ENCODE data around the gene AADACL2. TPM values are rescaled to one million over a fixed set of nuclear protein-coding genes. Genes with fewer than 3 reads are reported as not detected.
A peak's percentile ranks its signal among the peaks of the same experiment; 100 is the strongest.

Gene AADACL2
- polyA plus RNA-seq, 1 donor = 0.01 TPM

DNA sequence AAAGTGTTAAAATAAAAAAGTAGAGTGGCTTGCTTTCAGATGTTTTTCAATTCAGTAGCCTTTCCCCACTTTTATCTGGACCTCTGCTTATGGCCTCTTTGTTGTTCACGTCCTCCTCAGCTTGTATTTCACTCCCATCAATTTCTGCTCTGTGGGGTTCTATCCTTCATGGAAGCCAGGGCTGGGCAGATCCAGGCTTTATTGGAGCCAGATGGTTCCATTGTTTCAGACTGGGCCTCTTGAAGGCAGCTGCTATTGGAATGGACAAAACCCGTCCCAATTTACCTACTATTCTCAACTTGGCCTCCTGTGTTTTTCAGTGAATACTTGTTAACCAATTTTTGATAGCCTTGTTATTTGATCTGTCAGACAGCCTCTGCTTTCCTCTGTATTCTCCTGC, 10.9 kb upstream of the AADACL2 start:
- Histone ChIP-seq H3K27ac (ENCODE audit: low read length) (no peak overlapping the region), H3K36me3 (ENCODE audit: control insufficient read depth, insufficient read depth, low read length) (no peaks in the 10 kb centered on the region), H3K9me3 (ENCODE audit: control insufficient read depth, low read depth, low read length) (no peaks in the 10 kb centered on the region), H3K4me3 (ENCODE audit: low read length) (no peak overlapping the region), H3K4me1 (ENCODE audit: control insufficient read depth, insufficient read depth, low read length) (no peaks in the 10 kb centered on the region), H3K27me3 (ENCODE audit: control insufficient read depth, insufficient read depth, low read length) (no peaks in the 10 kb centered on the region)
- DNase-seq = peak in 1 of 2 donors; percentile 1
- WGBS (ENCODE audit: insufficient coverage, low lambda C conversion rate) = no CpG with 5 or more reads among the region's 2 CpGs

DNA sequence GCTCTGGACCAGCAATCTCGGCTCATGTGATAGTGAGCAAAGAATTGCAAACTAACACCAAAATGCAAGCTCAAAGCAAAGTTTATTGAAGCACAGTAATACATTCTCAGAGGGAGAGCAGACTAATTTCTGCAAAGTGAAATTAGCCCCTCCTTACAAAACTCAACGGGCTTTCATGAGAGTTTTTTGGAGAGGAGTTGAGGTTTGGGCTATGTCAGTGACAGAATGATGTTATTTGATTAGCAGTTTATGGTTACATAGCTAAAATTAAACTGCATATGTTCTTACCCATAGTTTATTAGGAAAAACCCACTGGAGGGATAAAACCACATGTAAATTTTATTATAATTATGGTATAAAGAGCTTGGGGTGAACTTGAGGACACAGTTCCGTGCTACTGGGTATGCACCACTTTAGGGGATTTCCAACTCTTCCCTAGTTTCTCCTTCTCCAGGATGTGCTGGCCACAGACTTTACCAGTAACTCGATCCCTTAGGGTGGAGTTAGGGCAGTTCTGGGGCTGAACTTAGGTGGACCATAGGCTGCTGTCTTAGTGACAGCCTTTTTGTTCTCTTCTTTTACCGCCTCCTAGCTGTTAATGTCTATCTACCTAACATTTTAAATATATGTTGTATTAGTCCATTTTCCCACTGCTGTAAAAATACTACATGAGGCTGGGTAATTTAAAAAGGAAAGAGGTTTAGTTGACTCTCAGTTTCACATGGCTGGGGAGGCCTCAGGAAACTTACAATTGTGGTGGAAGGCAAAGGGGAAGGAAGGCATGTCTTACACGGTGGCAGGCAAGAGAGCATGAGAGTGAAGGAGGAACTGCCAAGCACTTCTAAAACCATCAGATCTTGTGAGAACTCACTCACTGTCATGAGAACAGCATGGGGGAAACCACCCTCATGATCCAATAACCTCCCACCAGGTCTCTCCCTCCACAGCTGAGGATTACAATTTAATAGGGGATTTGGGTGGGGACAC, 8.9 kb upstream of the AADACL2 start:
- H3K4me3 ChIP-seq (ENCODE audit: low read length) = no peak overlapping the region
- no peaks in the 10 kb centered on the region for H3K4me1 ChIP-seq (ENCODE audit: control insufficient read depth, insufficient read depth, low read length)
- H3K36me3 ChIP-seq (ENCODE audit: control insufficient read depth, insufficient read depth, low read length) = no peaks in the 10 kb centered on the region
- H3K9me3 ChIP-seq (ENCODE audit: control insufficient read depth, low read depth, low read length) = no peaks in the 10 kb centered on the region
- no peak for DNase-seq
- H3K27ac ChIP-seq (ENCODE audit: low read length) = no peak overlapping the region
- no peaks in the 10 kb centered on the region for H3K27me3 ChIP-seq (ENCODE audit: control insufficient read depth, insufficient read depth, low read length)
- WGBS (ENCODE audit: insufficient coverage, low lambda C conversion rate) = no CpG with 5 or more reads among the region's 6 CpGs

DNA sequence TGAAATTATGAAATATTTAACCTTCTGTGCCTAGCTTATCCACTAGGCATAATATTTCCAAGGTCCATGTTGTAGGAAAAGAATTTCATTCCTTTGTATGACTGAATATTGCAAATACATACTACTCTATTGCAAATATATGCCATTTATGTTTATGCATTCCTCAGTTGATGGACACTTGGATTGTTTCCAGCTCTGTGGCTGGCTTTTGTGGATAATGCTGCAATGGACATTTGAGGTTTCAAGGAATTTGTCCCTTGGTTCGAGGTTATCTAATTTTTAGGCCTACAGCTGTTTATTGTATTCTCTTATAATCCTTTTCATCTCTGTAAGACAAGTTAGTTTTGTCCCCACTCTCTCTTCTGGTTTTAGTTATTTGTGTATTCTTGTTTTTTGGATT, 7.7 kb upstream of the AADACL2 start:
- Histone ChIP-seq H3K36me3 (ENCODE audit: control insufficient read depth, insufficient read depth, low read length) (no peaks in the 10 kb centered on the region), H3K27me3 (ENCODE audit: control insufficient read depth, insufficient read depth, low read length) (no peaks in the 10 kb centered on the region), H3K4me1 (ENCODE audit: control insufficient read depth, insufficient read depth, low read length) (no peaks in the 10 kb centered on the region), H3K4me3 (ENCODE audit: low read length) (no peak overlapping the region), H3K9me3 (ENCODE audit: control insufficient read depth, low read depth, low read length) (no peaks in the 10 kb centered on the region), H3K27ac (ENCODE audit: low read length) (no peak overlapping the region)
- DNase-seq = no peak
- 90% methylated on average over 1 of the region's 1 CpG for WGBS (ENCODE audit: insufficient coverage, low lambda C conversion rate)

DNA sequence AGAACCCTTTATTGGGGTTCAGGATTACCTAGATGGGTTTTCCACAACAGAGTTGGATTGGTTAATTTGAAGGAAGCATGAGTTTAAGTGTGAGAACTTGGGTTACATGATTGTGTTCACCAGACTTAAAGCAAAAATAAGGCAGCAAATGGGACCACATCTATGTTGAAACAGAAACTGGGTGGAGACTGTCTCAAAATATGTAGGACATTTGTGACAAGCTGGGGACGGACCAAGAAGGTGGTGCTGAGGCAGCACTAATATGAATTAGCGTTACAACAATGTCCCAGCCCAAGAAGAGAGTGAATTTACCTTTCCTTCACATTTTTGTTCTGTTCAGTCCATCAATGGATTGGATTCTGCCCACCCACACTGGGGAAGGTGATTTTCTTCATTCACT, 866 bp upstream of the AADACL2 start:
- H3K9me3 ChIP-seq (ENCODE audit: control insufficient read depth, low read depth, low read length) = no peaks in the 10 kb centered on the region
- no peak overlapping the region for H3K4me3 ChIP-seq (ENCODE audit: low read length)
- WGBS (ENCODE audit: insufficient coverage, low lambda C conversion rate) = no CpG with 5 or more reads among the region's 2 CpGs
- H3K27me3 ChIP-seq (ENCODE audit: control insufficient read depth, insufficient read depth, low read length) = no peaks in the 10 kb centered on the region
- H3K4me1 ChIP-seq (ENCODE audit: control insufficient read depth, insufficient read depth, low read length) = no peaks in the 10 kb centered on the region
- no peak overlapping the region for H3K27ac ChIP-seq (ENCODE audit: low read length)
- no peak for DNase-seq
- H3K36me3 ChIP-seq (ENCODE audit: control insufficient read depth, insufficient read depth, low read length) = no peaks in the 10 kb centered on the region

DNA sequence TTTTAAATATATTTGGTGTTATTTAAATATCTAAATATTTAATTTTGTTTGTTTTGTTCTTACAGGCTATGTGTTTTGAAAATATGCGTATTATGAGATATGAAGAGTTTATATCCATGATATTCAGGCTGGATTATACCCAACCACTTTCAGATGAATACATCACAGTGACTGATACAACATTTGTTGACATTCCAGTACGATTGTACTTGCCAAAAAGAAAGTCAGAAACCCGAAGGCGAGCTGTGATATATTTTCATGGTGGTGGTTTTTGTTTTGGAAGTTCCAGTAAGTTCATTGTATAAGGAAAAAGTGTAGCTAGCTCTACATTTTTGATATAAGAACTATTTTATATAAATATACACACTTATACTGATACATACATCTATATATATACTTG, 6.9 kb downstream of the AADACL2 start:
- DNase-seq = no peak
- H3K27me3 ChIP-seq (ENCODE audit: control insufficient read depth, insufficient read depth, low read length) = no peaks in the 10 kb centered on the region
- H3K4me3 ChIP-seq (ENCODE audit: low read length) = no peak overlapping the region
- H3K27ac ChIP-seq (ENCODE audit: low read length) = no peak overlapping the region
- no peaks in the 10 kb centered on the region for H3K9me3 ChIP-seq (ENCODE audit: control insufficient read depth, low read depth, low read length)
- no peaks in the 10 kb centered on the region for H3K4me1 ChIP-seq (ENCODE audit: control insufficient read depth, insufficient read depth, low read length)
- WGBS (ENCODE audit: insufficient coverage, low lambda C conversion rate) = 100% methylated on average over 1 of the region's 4 CpGs
- no peaks in the 10 kb centered on the region for H3K36me3 ChIP-seq (ENCODE audit: control insufficient read depth, insufficient read depth, low read length)

DNA sequence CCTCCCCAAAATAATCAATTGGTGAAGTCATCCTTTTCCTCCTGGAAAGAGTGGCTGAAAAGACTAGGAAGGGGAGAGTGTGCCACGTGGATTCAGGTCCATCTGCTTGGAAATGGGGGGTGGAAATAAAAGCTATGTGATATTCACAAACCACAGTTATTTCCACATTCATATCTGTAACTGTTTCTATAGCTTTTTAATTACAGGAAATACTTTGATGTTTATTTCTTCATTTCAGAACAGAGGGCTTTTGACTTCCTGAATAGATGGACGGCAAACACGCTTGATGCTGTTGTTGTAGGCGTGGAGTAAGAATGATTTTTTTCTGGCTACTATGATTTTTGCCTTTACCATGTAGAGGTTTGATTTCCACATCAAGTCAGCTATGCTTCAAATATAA, 10.1 kb downstream of the AADACL2 start:
- H3K4me3 ChIP-seq (ENCODE audit: low read length) = no peak overlapping the region
- H3K4me1 ChIP-seq (ENCODE audit: control insufficient read depth, insufficient read depth, low read length) = no peaks in the 10 kb centered on the region
- no peak overlapping the region for H3K27ac ChIP-seq (ENCODE audit: low read length)
- no peak for DNase-seq
- WGBS (ENCODE audit: insufficient coverage, low lambda C conversion rate) = no CpG with 5 or more reads among the region's 4 CpGs
- no peaks in the 10 kb centered on the region for H3K9me3 ChIP-seq (ENCODE audit: control insufficient read depth, low read depth, low read length)
- no peaks in the 10 kb centered on the region for H3K36me3 ChIP-seq (ENCODE audit: control insufficient read depth, insufficient read depth, low read length)
- no peaks in the 10 kb centered on the region for H3K27me3 ChIP-seq (ENCODE audit: control insufficient read depth, insufficient read depth, low read length)

DNA sequence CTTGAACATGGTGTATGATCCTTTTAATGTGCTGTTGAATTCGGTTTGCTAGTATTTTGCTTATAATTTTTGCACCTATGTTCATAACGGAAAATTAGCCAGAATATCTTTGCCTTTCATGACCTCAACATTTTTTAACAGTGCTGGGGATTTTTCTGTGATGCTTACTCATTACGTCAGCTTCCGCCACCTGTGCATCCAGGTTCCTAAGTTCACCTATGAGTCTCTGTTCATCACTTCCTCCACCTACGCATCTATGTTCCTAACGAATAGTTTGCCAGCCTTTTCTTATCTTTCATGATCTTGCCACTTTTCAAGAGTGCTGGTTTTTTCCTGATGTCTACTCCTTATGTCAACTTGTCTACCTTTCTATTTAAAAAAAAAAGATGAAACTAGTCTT, 16.5 kb downstream of the AADACL2 start:
- no peak for DNase-seq
- H3K27ac ChIP-seq (ENCODE audit: low read length) = no peak overlapping the region
- WGBS (ENCODE audit: insufficient coverage, low lambda C conversion rate) = 97% methylated on average over 4 of the region's 6 CpGs

DNA sequence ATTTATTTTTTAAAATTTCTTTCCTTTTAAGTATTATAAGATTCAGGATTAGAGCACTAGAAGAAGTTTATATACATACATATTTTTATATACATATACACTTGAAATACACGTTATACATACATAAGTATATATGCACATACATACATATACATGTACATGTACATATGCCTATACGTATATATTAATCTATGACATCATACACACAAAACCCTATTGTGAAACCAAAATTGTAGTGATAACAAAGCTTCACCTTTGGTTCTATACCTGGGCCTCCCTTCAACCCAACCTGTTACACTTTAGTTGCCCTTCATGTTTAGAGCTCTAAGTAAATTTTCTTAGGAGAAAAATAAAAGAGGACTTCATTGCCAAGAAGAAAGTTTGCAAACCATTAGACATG, 17.0 kb downstream of the AADACL2 start:
- Histone ChIP-seq H3K36me3 (ENCODE audit: control insufficient read depth, insufficient read depth, low read length) (no peaks in the 10 kb centered on the region), H3K9me3 (ENCODE audit: control insufficient read depth, low read depth, low read length) (no peaks in the 10 kb centered on the region), H3K27me3 (ENCODE audit: control insufficient read depth, insufficient read depth, low read length) (no peaks in the 10 kb centered on the region), H3K4me1 (ENCODE audit: control insufficient read depth, insufficient read depth, low read length) (no peaks in the 10 kb centered on the region), H3K4me3 (ENCODE audit: low read length) (no peak overlapping the region), H3K27ac (ENCODE audit: low read length) (no peak overlapping the region)
- WGBS (ENCODE audit: insufficient coverage, low lambda C conversion rate) = no CpG with 5 or more reads among the region's 2 CpGs
- no peak for DNase-seq

More for the DNA sequence above, 16.5 kb downstream of the AADACL2 start:
- H3K27me3 ChIP-seq (ENCODE audit: control insufficient read depth, insufficient read depth, low read length) = no peaks in the 10 kb centered on the region
- no peaks in the 10 kb centered on the region for H3K9me3 ChIP-seq (ENCODE audit: control insufficient read depth, low read depth, low read length)
- no peaks in the 10 kb centered on the region for H3K4me1 ChIP-seq (ENCODE audit: control insufficient read depth, insufficient read depth, low read length)
- no peak overlapping the region for H3K4me3 ChIP-seq (ENCODE audit: low read length)
- H3K36me3 ChIP-seq (ENCODE audit: control insufficient read depth, insufficient read depth, low read length) = no peaks in the 10 kb centered on the region

DNA sequence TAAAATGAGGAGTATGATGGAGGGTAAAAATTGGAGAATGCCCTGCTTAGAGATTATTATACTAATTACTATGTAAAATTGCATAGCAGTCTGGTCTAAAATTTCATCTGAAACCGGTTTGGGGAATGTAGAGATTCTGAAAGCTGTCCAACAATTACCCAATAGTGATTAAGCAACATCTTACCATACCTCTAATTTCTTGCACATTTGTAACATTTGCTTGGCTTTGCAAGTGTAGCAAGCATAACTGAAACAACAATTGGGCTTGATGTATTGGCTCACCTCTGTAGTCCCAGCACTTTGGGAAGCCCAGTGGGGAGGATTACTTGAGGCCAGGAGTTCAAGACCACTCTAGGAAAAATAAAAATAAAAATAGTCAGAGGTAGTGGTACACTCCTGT, 17.4 kb downstream of the AADACL2 start:
- H3K27me3 ChIP-seq (ENCODE audit: control insufficient read depth, insufficient read depth, low read length) = no peaks in the 10 kb centered on the region
- no peaks in the 10 kb centered on the region for H3K4me1 ChIP-seq (ENCODE audit: control insufficient read depth, insufficient read depth, low read length)
- no peaks in the 10 kb centered on the region for H3K36me3 ChIP-seq (ENCODE audit: control insufficient read depth, insufficient read depth, low read length)
- no peak for DNase-seq
- no peak overlapping the region for H3K4me3 ChIP-seq (ENCODE audit: low read length)
- no peaks in the 10 kb centered on the region for H3K9me3 ChIP-seq (ENCODE audit: control insufficient read depth, low read depth, low read length)
- no peak overlapping the region for H3K27ac ChIP-seq (ENCODE audit: low read length)
- WGBS (ENCODE audit: insufficient coverage, low lambda C conversion rate) = no CpG with 5 or more reads among the region's 1 CpG

DNA sequence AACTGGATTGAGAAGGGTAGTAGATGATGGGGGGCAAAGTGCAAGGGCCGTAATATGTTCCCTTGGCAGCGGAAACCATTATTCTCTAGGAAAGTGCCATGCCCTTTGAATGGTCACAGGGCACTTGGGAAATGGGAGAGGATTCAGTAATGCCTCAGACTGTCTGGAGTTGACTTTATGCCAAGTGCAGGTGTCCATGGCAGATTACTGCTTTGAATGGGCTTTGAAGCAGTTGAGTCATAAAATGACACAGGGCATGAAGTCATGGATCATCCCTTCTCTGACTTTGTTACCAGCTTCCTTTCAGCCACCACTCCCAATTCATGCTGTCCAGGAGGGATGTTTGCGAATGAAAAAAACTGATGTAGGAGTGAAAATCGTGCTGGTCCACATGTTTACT, 20.1 kb downstream of the AADACL2 start:
- H3K27ac ChIP-seq (ENCODE audit: low read length) = no peak overlapping the region
- no peak for DNase-seq
- WGBS (ENCODE audit: insufficient coverage, low lambda C conversion rate) = no CpG with 5 or more reads among the region's 4 CpGs
- no peak overlapping the region for H3K4me3 ChIP-seq (ENCODE audit: low read length)
- H3K27me3 ChIP-seq (ENCODE audit: control insufficient read depth, insufficient read depth, low read length) = no peaks in the 10 kb centered on the region
- no peaks in the 10 kb centered on the region for H3K4me1 ChIP-seq (ENCODE audit: control insufficient read depth, insufficient read depth, low read length)
- H3K9me3 ChIP-seq (ENCODE audit: control insufficient read depth, low read depth, low read length) = no peaks in the 10 kb centered on the region
- no peaks in the 10 kb centered on the region for H3K36me3 ChIP-seq (ENCODE audit: control insufficient read depth, insufficient read depth, low read length)

DNA sequence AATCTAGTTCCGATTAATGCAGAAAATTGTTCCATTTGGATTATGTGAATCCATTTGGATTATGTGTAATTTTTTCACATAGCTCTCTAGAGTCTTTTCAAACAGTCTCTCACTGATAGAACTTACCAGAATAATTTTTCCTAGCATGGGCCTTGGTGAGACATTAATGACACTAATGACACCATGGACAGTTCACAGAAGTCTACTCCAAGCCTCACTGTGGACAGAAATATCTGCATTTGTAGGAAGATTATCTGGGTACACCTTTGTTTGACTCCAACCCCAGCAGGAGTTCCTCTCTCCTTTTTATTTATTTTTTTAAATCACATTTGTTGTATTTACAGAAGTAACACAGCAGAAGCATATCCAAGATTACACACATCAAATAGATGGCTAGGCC, 27.9 kb downstream of the AADACL2 start:
- WGBS (ENCODE audit: insufficient coverage, low lambda C conversion rate) = no CpG with 5 or more reads among the region's 1 CpG

More for the DNA sequence above, 27.9 kb downstream of the AADACL2 start:
- Histone ChIP-seq H3K4me1 (ENCODE audit: control insufficient read depth, insufficient read depth, low read length) (no peaks in the 10 kb centered on the region), H3K36me3 (ENCODE audit: control insufficient read depth, insufficient read depth, low read length) (no peaks in the 10 kb centered on the region), H3K27ac (ENCODE audit: low read length) (no peak overlapping the region), H3K9me3 (ENCODE audit: control insufficient read depth, low read depth, low read length) (no peaks in the 10 kb centered on the region), H3K27me3 (ENCODE audit: control insufficient read depth, insufficient read depth, low read length) (no peaks in the 10 kb centered on the region), H3K4me3 (ENCODE audit: low read length) (no peak overlapping the region)
- no peak for DNase-seq

All from large intestine (tissue), 3 donors.